GM10847 (cell line): Measurements from ENCODE around the gene SSC5D.

Experiments
- POLR2A ChIP-seq: IDR thresholded peaks from 2 replicates; pipeline ENCODE4 v1.6.1; 2011; ENCODE audit not compliant: insufficient read length; ENCODE audit errors: extremely low read depth

The SSC5D gene

DNA sequence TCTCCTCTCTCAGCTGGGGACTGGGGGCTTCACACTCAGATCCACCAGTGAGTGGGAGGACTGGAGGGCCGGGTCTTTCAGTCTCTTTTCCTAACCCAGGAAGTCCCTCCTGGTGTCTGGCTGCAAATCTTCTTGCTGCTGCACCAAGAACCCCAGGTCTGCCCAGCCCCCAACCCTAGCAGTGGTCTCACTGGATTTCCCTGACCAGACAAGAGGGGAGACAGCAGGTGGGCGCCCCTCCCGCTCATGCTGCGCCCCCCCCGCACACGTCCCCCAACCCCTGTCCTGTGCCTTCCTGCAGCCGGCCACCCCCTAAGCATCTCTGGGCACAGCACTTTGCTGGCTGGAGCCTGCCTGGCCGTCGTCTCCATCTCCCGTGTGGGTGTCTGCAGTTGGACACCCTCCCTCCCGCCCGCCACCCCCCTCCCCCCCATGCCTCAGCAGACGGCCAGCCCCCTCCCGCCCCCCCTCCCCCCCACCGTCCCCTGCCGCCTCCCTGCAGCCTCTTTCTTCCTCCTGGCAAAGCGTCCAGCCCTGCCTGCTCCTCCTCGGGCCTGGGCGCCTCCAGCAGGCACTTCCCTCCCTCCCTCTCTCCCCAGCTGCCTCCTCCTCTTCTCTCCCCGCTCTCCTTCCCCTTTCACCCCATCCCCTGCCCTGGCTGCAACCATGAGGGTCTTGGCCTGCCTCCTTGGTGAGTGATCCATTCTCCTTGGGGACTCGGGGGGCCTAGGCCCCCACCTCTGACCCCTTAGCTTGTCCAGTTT is at the start of gene SSC5D:
Gene SSC5D (plus strand): TSS at position 513 of the 764 bp plus-strand sequence. CDS start 154 bp downstream, at position 667.
- no peak for TF ChIP-seq POLR2A

DNA sequence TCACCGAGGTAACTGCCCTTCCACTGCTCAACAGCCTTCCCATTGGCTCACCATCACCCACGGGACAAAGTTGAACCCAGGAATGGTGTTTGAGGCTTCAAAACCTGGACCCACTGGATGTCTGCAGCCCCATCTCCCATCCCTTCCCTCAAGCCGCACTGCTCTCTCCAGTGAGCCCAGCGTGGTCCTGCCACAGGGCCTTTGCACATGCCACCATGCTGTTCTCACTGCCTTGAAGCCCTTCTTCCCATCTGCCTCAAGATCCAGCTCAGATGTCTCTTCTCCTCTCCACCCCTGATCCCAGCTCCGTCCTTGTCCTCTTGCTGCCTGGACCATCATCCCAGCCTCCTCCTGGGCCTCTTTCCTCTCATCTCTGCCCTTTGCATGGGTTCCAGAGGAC is 49.2 kb upstream of the SSC5D start:
- no peak for TF ChIP-seq POLR2A

DNA sequence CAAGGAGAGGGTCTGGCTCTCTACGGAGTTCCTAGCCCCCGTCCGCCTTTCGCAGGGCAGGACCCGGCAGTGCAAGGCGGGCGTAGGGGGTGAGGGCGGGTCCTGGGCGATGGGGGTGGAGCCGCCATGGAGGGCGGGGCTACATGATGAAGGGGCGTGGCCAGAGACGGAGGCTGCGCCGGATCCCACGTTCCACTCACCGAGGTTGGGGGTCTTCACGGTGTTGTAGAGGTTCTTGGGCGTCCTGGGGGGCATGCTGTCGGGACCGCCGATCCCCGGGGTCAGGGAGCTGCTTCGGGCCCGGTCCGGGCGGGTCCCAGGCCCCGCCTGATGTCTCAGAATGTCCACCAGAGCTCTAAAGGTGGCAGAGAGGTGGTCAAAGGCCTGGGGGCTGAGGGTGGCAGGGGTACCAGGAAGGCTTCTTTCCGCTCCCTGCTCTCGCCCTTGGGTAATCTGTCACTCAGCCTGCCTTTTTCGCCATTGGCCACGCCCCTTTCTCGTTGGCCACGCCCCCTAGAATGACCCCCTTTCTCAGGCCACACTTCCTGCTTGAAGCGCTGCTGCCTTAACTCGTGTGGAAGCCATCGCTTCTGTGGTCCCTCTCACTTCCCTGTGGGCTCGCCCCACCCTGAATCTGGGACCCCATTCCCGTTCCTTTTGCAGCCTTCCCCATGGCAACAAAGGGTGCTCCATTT is 47.7 kb upstream of the SSC5D start:
- TF ChIP-seq POLR2A = no peak

DNA sequence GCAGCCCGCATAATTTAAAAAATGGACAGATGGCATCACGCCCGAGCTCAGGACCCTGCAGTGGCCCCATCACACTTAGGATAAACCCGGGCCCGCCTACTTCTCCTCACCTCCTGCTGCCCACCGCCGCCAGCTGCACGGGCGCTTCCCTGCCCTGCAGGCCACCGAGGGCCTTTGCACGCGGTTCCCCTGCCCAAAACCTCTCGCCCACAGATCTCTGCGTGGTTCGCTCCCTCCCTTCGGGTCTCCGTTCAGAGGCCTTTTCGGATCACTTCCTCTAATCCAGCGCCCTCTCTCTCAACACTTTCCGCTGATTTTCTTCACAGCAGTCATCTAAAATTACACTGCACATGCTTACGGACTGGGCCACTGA is 46.9 kb upstream of the SSC5D start:
- TF ChIP-seq POLR2A = no peak

DNA sequence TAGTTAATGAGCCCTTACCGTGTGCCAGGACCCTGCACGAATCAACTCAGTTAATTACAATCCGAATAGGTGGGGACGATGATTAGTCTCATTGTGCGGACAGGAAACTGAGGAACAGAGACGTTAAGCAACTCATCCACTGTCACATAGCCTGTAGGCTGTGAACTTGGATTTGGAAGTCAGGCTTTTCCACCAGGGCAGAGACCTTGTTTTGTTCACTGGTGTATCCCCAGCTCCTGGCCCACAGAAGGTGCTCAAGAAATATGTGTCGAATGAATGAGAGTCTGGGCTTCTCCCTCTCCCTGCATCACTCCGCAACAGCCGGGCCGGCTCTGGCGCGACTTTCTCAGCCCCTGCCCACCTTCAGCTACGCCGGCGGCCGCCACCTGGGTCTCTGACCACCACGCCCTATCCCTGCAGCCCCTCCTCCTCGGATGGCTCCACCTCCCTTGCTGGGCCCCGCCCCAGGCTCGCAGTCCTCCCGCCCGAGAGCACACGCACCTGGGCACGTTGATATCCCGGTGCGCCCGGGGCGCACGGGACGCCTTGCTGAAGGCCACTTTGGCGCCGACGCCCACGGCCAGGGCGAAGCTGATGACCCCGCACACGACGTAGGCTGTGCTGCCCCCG is 46.4 kb upstream of the SSC5D start:
- no peak for TF ChIP-seq POLR2A

DNA sequence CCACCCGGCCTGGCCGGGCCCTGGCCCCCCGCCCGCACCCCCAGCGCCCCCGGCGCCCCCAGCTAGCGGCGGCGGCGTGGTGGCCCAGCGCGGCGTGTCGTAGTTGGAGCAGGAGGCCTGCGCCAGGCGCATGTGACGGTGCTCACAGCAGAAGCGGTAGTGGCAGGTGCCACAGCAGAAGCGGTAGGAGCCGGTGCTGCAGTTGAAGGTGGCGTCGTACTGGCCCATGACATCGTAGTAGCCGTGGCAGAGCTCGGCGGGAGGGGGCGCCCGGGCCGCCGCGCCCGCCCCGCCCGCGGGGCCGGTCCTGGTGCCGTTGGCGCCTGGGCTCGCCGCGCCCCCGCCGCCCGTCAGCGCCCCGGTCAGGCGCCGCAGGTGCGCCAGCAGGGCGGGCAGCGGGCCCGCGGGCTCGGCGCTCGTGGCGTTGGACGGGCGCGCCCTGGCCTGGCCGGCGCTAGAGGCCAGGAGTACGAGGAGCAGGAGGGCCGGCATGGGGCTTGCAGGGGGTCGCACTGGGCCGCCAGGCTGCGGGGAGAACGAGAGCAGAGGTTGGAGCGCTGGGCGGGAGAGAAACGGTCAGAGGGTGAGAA is 45.8 kb upstream of the SSC5D start:
- TF ChIP-seq POLR2A = no peak

DNA sequence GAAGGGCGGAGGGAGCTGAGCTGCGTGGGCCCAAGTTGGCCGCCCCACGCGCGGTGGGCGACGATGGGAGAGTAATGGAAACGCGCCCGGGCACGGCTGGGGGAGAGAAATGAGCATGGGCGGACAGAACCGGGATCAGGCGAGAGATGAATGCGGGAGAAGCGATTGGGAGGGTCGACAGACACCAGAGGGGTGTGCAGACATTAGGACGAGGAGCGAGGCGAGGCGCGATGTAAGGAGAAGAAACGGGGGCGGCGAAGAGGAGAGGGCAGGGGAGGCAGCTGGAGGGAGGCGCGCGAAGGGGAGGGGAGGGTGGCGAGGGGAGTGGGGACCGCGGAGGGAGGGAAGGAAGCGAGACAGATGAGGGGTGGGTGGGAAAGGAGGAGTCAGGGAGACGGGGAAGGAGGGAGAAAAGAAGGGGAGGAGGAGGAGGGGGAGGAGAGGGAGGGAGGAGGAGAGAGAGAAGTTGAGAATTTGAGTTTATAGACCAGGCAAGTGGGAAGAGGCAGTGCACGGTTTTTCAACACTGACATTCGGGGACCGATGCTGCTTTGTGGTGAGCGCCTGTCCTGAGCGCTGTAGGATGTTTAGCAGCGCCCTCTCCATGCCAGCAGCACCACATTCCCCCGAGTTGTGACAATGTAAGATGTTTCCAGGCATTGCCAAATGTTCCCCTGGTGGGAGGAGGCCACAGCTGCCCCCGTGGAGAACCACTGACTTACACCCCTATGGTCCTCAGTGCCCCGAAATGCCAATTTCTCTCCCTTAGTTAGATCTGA is 45.0 kb upstream of the SSC5D start, which contains the start of gene SHISA7:
Gene SHISA7 (minus strand): TSS at position 256 of the 779 bp plus-strand sequence. CDS start 437 bp downstream, outside the sequence.
- TF ChIP-seq POLR2A = no peak

DNA sequence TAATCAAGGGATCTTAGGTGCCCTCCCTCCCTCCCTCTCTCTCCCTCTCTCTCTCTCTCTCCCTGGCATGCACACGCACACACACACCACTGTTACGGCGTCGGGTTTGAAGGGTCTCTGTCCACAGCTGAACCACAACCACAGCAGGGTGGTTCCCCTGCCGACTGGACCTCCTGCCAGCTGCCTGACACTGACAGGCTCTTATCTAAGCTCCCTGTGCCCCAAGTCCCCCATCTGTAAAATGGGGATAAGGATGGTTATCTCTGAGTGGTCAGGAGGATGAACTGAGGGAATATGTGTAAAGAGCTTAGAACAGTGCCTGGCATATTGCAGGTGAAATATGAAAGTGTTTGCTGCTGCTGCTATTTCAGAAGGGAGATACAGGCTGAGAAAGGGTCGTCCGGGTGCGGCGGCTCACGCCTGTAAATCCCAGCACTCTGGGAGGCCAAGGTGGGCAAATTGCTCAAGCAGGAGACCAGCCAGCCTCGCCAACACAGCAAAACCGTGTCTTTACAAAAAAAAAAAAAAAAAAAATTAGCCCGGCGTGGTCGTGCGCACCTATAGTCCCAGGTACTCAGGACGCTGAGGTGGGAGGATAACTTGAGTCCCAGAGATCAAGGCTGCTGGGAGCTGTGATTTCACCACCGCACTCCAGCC is 44.3 kb upstream of the SSC5D start:
- no peak for TF ChIP-seq POLR2A

DNA sequence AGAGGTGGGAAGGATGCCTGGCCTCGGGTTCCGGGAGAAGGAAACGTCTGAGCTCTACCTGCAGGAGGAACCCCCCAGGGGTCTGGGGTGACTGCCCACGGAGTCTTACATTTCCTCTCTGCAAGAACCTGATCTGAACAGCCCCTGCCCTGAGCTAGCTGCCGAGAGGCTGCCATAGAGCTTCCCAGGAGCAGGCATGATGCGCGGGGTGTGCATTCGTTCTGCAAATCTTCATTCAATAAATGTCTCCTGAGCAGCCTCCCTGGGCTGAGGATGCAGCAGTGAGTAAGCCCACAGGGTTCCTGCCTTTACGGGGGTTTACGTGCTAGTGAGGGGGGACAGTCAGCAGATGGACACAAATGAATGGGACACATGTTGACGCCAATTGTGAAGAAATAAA is 43.6 kb upstream of the SSC5D start:
- no peak for TF ChIP-seq POLR2A

DNA sequence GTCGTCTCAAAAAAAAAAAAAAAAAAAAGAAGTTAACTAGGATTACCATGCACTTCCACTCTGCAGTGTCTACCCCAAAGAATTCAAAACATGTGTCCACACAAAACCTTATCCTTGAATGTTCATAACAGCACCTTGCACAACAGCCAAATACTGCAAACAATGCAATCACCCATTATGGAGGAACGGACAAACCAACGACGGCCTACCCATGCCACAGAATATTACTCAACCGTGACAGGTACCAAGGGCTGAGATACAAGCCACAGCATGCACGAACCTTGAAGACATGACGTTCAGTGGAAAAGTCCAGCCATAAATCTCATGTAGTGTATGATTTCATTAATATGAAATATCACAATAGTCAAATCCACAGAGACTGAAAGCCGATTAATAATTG is 42.2 kb upstream of the SSC5D start:
- no peak for TF ChIP-seq POLR2A

DNA sequence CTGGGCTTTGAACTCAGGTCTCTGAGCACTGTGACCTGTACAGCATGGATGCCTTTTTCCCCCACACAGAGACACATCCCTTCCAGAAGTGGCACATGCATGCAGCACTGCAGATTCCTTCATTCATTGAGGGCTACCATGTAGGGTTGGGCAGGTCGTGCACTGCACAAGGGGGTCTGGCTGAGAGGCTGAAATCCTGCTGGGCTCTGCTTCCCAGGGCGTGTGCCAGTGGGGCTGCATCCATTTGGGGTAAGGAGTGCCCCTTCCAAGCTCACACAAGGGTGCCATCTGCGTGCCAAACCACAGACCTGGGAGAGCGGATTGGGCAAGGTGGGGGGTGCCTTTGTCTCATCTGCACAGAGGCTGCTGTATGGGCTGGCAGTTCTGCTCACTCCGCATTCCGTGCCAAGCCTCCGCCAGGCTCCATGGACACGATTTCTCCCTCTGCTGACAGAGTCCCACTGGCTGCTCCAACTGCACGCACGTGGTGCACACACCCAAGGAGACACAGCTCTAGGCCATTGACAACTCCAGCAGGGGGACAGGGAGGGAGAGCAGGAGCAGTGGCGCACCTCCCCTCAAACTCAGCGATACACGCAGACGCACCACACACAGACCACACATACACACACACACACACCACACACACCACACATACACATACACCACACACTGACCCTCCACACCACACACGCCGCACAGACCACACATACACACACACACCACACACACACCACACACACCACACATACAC is 40.6 kb upstream of the SSC5D start:
- no peak for TF ChIP-seq POLR2A

DNA sequence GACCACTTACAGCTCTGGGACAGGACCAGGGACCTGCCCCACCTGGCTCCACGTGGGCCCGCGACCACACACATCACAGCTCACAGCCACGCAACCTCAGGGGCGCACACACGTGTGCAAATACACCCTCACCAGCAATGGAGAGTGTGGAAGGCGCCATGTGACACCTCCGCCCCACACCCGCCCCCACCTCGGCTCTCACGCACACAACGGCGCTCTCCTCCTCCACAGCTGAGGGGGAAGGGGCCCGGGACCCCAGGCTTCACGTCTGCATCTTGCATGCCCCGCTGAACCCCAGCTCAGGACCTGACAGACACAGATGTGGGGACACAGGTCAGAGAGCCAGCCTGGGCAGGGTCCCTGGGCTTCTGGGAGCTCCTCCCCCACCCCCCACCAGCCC is 38.8 kb upstream of the SSC5D start:
- no peak for TF ChIP-seq POLR2A

DNA sequence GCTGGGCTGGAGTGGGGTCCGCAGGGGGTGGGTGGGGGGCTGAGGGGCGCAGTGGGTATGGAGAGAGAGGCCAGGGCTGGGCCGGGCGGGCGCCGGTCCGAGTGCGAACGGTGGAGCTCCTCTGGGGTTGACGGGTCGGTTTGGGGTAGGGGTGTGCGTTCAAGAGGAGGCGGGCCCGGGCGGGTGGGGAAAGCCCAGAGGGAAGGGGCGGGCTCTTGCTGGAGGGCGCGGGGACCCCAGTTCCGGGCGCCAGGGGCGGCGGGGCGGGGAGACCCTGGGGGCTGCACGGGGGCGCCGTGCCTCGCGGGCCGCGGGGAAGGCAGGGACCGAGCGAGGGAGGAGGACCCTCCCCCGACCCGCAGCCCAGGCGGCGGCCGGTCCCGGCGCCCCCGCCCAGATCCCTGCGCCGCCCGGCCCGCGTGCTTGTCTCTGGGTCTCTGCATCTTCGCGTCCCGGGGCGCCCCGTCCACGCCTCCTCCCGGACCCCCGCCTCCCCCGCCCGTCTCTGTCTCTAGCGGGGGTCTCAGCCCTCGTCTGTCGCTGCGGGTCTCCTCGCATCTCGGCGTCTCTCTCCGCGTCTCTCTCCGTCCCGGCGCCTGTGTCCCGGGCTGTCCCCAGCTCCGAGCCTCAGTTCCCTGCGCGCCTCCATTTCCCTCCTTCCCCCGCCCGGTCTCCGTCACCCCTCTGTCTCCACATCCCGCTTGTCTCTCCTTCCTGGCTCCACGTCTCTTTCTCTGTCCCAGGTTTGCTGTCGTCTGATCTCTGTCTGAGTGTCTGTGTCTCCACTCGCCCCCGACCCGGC is 36.9 kb upstream of the SSC5D start:
- no peak for TF ChIP-seq POLR2A
